ENCODE measurements around the gene GBGT1. TPM values are rescaled to one million over a fixed set of nuclear protein-coding genes. Genes with fewer than 3 reads are reported as not detected.

The GBGT1 gene
- polyA plus RNA-seq, 3 donors from 2014 or later = not detected

GRCh38 chr9:133140606-133141005, 23.1 kb downstream of the GBGT1 start:
- Mint-ChIP-seq H3K4me1 (peaks cover 53 to 58% of the 10 kb centered on the region in 2 donors), H3K27ac (peak overlapping the region; percentile 96 to 99 (median 98)), H3K4me3 (peak overlapping the region in 1 of 5 donors; percentile 70), H3K9me3 (no peaks in the 10 kb centered on the region), H3K36me3 (peaks cover 0 to 3% (median 0%) of the 10 kb centered on the region in 3 donors), H3K27me3 (ENCODE audit: low read depth in 3 of 3) (peaks cover 17 to 20% (median 19%) of the 10 kb centered on the region in 3 donors)
- DNase-seq = no peak

- H3K36me3 Mint-ChIP-seq = peaks cover 0 to 3% (median 0%) of the 10 kb centered on the region in 3 donors
- H3K27me3 Mint-ChIP-seq (ENCODE audit: low read depth in 3 of 3) = peaks cover 18 to 20% (median 19%) of the 10 kb centered on the region in 3 donors
- no peak for DNase-seq
- no peaks in the 10 kb centered on the region for H3K9me3 Mint-ChIP-seq
- no peak overlapping the region for H3K4me3 Mint-ChIP-seq
- H3K27ac Mint-ChIP-seq = peak overlapping the region in 2 of 6 donors; percentile 74 to 77
- peaks cover 52 to 58% of the 10 kb centered on the region in 2 donors for H3K4me1 Mint-ChIP-seq
Observed at GRCh38 chr9:133140174-133140505, 23.6 kb downstream of the GBGT1 start.

- peaks cover 17 to 22% (median 20%) of the 10 kb centered on the region in 3 donors for H3K27me3 Mint-ChIP-seq (ENCODE audit: low read depth in 3 of 3)
- peak overlapping the region in 5 of 6 donors; percentile 23 to 83 (median 69) for H3K27ac Mint-ChIP-seq
- no peak overlapping the region for H3K4me3 Mint-ChIP-seq
- no peak for DNase-seq
- peaks cover 52 to 58% of the 10 kb centered on the region in 2 donors for H3K4me1 Mint-ChIP-seq
- H3K36me3 Mint-ChIP-seq = peaks cover 0 to 3% (median 0%) of the 10 kb centered on the region in 3 donors
- no peaks in the 10 kb centered on the region for H3K9me3 Mint-ChIP-seq
Observed at GRCh38 chr9:133139246-133140173, 24.2 kb downstream of the GBGT1 start.

- Mint-ChIP-seq H3K36me3 (peaks cover 0 to 3% (median 0%) of the 10 kb centered on the region in 3 donors), H3K4me1 (peaks cover 53 to 59% of the 10 kb centered on the region in 2 donors), H3K9me3 (no peaks in the 10 kb centered on the region), H3K27me3 (ENCODE audit: low read depth in 3 of 3) (peaks cover 16 to 23% (median 17%) of the 10 kb centered on the region in 3 donors), H3K4me3 (no peak overlapping the region), H3K27ac (peak overlapping the region; percentile 39 to 88 (median 62))
- no peak for DNase-seq
Observed at GRCh38 chr9:133137451-133138231, 26.1 kb downstream of the GBGT1 start.

- Mint-ChIP-seq H3K36me3 (peaks cover 0 to 3% (median 0%) of the 10 kb centered on the region in 3 donors), H3K27ac (peak overlapping the region; percentile 99 to 100 (median 100)), H3K4me3 (peak overlapping the region in 4 of 5 donors; percentile 17 to 64 (median 36)), H3K27me3 (ENCODE audit: low read depth in 3 of 3) (peaks cover 16 to 32% (median 26%) of the 10 kb centered on the region in 3 donors), H3K4me1 (peaks cover 59 to 63% of the 10 kb centered on the region in 2 donors), H3K9me3 (no peaks in the 10 kb centered on the region)
- peak in 1 of 3 donors; percentile 47 for DNase-seq
Observed at GRCh38 chr9:133135146-133135745, 28.5 kb downstream of the GBGT1 start.

- peak in 1 of 3 donors; percentile 56 for DNase-seq
- H3K27ac Mint-ChIP-seq = peak overlapping the region; percentile 99 to 100 (median 100)
- no peaks in the 10 kb centered on the region for H3K9me3 Mint-ChIP-seq
- H3K36me3 Mint-ChIP-seq = peaks cover 0 to 3% (median 0%) of the 10 kb centered on the region in 3 donors
- H3K4me1 Mint-ChIP-seq = peaks cover 61 to 67% of the 10 kb centered on the region in 2 donors
- H3K27me3 Mint-ChIP-seq (ENCODE audit: low read depth in 3 of 3) = peaks cover 16 to 35% (median 30%) of the 10 kb centered on the region in 3 donors
- peak overlapping the region; percentile 61 to 93 (median 85) for H3K4me3 Mint-ChIP-seq
Observed at GRCh38 chr9:133134388-133135145, 29.1 kb downstream of the GBGT1 start.

GRCh38 chr9:133133681-133134387, 29.9 kb downstream of the GBGT1 start:
- H3K36me3 Mint-ChIP-seq = peaks cover 0 to 3% (median 0%) of the 10 kb centered on the region in 3 donors
- no peaks in the 10 kb centered on the region for H3K9me3 Mint-ChIP-seq
- H3K4me1 Mint-ChIP-seq = peaks cover 66 to 69% of the 10 kb centered on the region in 2 donors
- peak overlapping the region; percentile 99 to 100 (median 100) for H3K27ac Mint-ChIP-seq
- DNase-seq = peak; percentile 94 to 95 (median 94)
- peaks cover 16 to 42% (median 33%) of the 10 kb centered on the region in 3 donors for H3K27me3 Mint-ChIP-seq (ENCODE audit: low read depth in 3 of 3)
- H3K4me3 Mint-ChIP-seq = peak overlapping the region; percentile 61 to 93 (median 85)

GRCh38 chr9:133132174-133132573, 31.5 kb downstream of the GBGT1 start:
- peaks cover 0 to 8% (median 5%) of the 10 kb centered on the region in 3 donors for H3K36me3 Mint-ChIP-seq
- H3K9me3 Mint-ChIP-seq = no peaks in the 10 kb centered on the region
- DNase-seq = peak; percentile 57 to 74 (median 71)
- peaks cover 82 to 83% of the 10 kb centered on the region in 2 donors for H3K4me1 Mint-ChIP-seq
- peaks cover 26 to 42% (median 41%) of the 10 kb centered on the region in 3 donors for H3K27me3 Mint-ChIP-seq (ENCODE audit: low read depth in 3 of 3)
- H3K27ac Mint-ChIP-seq = peak overlapping the region; percentile 99 to 100 (median 100)
- peak overlapping the region; percentile 67 to 96 (median 91) for H3K4me3 Mint-ChIP-seq

GRCh38 chr9:133131506-133131905, 32.2 kb downstream of the GBGT1 start:
- Mint-ChIP-seq H3K4me3 (peak overlapping the region; percentile 89 to 96 (median 91)), H3K9me3 (peaks cover 0 to 2% (median 0%) of the 10 kb centered on the region in 6 donors), H3K27me3 (ENCODE audit: low read depth in 3 of 3) (peaks cover 27 to 43% (median 43%) of the 10 kb centered on the region in 3 donors), H3K4me1 (peaks cover 88 to 89% of the 10 kb centered on the region in 2 donors), H3K27ac (peak overlapping the region; percentile 99 to 100 (median 100)), H3K36me3 (peaks cover 0 to 8% (median 5%) of the 10 kb centered on the region in 3 donors)
- DNase-seq = no peak

GRCh38 chr9:133130685-133131244, 32.9 kb downstream of the GBGT1 start:
- peaks cover 0 to 2% (median 0%) of the 10 kb centered on the region in 6 donors for H3K9me3 Mint-ChIP-seq
- peak overlapping the region; percentile 89 to 96 (median 91) for H3K4me3 Mint-ChIP-seq
- DNase-seq = peak; percentile 81
- H3K4me1 Mint-ChIP-seq = peaks cover 91% of the 10 kb centered on the region in 2 donors
- peaks cover 0 to 5% (median 5%) of the 10 kb centered on the region in 3 donors for H3K36me3 Mint-ChIP-seq
- H3K27ac Mint-ChIP-seq = peak overlapping the region; percentile 99 to 100 (median 100)
- H3K27me3 Mint-ChIP-seq (ENCODE audit: low read depth in 3 of 3) = peaks cover 30 to 47% (median 45%) of the 10 kb centered on the region in 3 donors

- H3K4me1 Mint-ChIP-seq = peaks cover 91 to 92% of the 10 kb centered on the region in 2 donors
- H3K36me3 Mint-ChIP-seq = peaks cover 5% of the 10 kb centered on the region in 3 donors
- peak; percentile 63 to 71 (median 68) for DNase-seq
- H3K9me3 Mint-ChIP-seq = peaks cover 0 to 2% (median 0%) of the 10 kb centered on the region in 6 donors
- H3K27me3 Mint-ChIP-seq (ENCODE audit: low read depth in 3 of 3) = peaks cover 30 to 45% (median 41%) of the 10 kb centered on the region in 3 donors
- peak overlapping the region; percentile 99 to 100 (median 100) for H3K27ac Mint-ChIP-seq
- H3K4me3 Mint-ChIP-seq = peak overlapping the region; percentile 89 to 96 (median 91)
Observed at GRCh38 chr9:133129001-133129795, 34.5 kb downstream of the GBGT1 start.
